NCI-H2171 treated with DMSO at 0.1 percent for 48 hours (cell line): ENCODE measurements around the gene CCSAP.
"Not testable (repeated sequence)": the region's sequence is repeated elsewhere in the genome, so short reads cannot be mapped to it uniquely, and the experiment has no call there.

ENCODE experiments used
- DNase-seq: peaks from one replicate; lab custom pipeline; 2025; lab: John Stamatoyannopoulos, UW

The CCSAP gene, protein sequence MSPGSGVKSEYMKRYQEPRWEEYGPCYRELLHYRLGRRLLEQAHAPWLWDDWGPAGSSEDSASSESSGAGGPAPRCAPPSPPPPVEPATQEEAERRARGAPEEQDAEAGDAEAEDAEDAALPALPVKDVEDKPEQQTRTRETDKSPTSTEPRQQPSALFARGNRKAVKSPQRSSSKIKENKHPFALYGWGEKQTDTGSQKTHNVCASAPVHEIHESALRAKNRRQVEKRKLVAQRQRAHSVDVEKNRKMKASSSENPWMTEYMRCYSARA

GRCh38 chr1:229342656-229343569 is at the start of gene CCSAP:
Gene CCSAP, minus strand, starts transcription at chr1:229343047. Its CDS starts 582 bp downstream, at chr1:229342465.
- peak; percentile 65 for DNase-seq

GRCh38 chr1:229390130-229390529 is 47.3 kb upstream of the CCSAP start:
- no peak for DNase-seq

DNA sequence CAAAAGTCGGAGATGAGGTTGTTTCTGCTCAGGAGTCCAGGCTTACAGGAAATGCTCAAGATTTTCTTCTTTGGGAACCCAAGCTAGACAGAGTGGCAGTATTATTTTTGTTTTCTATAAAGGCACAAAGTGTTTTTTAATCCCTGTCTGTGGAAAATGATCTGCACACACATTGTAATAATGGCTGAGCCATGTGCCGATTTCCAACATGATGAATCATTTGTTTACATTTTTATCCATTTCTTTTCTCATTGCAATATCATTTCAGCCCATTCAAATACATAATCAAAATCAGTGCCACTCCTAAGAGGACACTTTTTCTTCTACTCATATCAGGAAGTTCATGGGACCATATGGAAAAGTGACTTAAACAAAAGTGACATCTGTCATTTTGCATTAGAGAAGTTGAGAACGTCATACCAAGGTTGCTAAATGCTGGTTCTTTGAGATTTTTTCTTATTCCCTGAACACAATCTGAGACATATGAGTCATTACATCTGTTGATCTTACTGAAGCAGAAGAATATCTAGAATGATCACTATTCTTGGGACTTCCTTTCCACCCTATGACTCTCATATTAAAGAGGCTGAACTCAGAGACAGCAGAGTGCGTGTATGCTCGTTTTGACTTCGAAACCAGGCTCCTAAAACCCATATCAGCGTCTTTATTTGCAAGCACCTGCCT is 46.2 kb upstream of the CCSAP start:
- peak; percentile 58 for DNase-seq

DNA sequence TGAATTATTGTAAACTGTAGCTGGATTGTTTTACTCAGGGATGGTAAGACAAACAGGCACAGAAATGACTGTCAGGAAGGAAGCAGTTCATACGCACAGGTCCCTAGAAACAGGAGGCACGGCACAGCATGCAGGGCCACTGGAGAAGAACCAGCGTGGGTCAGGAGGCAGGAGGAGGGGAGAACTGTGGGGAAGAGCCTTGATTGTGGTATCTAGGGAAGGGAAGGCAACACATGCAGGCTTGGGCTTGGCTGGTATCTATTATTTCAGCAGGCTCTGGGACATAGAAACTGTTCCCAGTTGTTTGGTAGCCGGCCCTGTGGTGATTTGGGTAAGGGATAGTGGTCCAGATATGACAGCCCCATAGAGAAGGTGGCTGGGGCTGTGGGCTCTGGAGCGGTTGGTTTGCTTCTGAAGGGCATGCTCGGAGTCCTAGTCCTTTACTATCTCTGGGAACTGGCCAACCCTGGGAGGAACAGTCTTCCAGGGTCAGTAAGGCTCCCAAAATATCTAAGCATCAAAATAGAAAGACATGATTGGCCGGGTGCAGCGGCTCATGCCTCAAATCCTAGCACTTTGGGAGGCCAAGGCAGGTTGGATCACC is 43.1 kb upstream of the CCSAP start:
- DNase-seq = no peak

GRCh38 chr1:229384822-229385221 is 42.0 kb upstream of the CCSAP start:
- DNase-seq = no peak

GRCh38 chr1:229383961-229384360 is 41.1 kb upstream of the CCSAP start:
- DNase-seq = no peak

GRCh38 chr1:229383188-229383587 is 40.3 kb upstream of the CCSAP start:
- no peak for DNase-seq

DNA sequence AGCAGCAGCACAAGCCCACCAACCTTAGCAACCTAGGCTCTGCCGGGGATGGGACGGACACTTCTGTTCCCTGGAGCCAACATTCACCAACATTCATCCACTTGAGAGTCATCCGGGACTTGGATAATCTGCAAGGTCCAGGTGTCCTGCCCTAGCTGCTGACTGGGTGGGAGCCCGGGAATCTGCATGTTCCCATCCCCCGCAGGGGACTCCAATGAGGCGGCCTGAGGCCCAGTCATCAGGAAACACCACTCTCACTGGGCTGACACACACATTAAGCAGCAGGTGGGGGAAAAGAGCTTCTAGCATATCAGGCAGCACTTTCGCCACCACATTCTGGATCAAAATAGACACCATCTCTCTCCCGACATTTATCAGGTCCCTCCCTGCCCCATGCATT is 38.4 kb upstream of the CCSAP start:
- peak; percentile 49 for DNase-seq

GRCh38 chr1:229380536-229381160 is 37.8 kb upstream of the CCSAP start:
- DNase-seq = peak; percentile 99

GRCh38 chr1:229379846-229380245 is 37.0 kb upstream of the CCSAP start:
- DNase-seq = no peak

GRCh38 chr1:229378586-229379367 is 35.9 kb upstream of the CCSAP start:
- no peak for DNase-seq

GRCh38 chr1:229378035-229378434 is 35.2 kb upstream of the CCSAP start:
- not testable (repeated sequence) for DNase-seq

DNA sequence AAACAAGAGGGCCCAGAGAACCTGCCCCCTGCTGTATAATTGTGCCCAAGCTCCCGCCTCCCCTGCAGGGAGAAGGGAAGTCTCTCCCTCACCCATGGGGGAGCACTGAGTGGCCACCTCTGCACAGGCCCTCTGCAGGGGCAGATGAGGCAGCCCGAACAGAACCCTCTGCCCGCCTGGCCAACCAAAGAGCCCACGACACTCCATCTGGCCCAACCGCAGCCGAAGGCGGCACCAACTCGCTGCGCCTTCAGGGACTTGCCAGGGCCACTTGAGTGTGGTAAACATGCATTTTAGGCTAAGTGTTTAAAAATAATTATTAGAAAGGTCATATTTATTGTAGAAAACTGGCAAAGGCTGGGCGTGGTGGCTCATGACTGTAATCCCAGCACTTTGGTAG is 34.6 kb upstream of the CCSAP start:
- DNase-seq = no peak

- no peak for DNase-seq
These were observed 33.7 kb upstream of the CCSAP start for GRCh38 chr1:229376521-229376920.

DNA sequence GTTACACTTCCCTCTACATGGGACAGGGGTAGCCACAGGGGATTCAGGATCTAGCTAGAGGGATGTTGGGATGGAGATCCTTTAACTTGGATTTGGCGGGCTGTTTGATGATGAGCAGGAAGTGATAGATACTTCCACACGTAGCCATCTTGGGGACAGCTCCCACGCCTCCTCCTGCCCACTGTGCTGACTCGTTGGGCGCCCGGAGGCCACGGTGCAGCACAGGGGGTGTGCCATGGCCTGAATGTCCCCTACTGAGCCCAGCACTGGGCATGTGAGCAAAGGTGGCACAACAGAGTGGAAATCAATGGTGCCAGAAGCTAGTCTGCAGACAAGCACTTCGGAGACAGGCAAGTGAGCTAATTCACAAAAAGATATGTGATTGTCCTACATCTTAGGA is 31.6 kb upstream of the CCSAP start:
- DNase-seq = no peak

DNA sequence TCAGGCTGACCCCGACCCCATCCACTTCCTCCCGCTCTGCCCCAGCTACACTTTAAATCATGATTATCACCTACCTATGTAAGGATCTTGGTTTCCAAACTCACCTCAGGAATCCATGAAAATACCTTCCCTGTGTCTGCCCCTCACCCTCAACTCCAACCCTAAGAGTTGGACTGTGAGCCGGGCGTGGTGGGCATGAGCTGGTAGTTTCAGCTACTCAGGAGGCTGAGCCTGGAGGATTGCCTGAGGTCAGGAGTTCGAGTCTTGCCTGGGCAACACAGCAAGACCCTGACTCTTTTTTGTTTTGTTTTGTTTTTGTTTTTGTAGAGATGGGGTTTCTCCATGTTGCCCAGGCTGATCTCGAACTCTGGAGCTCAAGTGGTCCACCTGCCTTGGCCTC is 30.5 kb upstream of the CCSAP start:
- DNase-seq = no peak

- DNase-seq = no peak
These were observed 29.4 kb upstream of the CCSAP start for GRCh38 chr1:229372251-229372650.

DNA sequence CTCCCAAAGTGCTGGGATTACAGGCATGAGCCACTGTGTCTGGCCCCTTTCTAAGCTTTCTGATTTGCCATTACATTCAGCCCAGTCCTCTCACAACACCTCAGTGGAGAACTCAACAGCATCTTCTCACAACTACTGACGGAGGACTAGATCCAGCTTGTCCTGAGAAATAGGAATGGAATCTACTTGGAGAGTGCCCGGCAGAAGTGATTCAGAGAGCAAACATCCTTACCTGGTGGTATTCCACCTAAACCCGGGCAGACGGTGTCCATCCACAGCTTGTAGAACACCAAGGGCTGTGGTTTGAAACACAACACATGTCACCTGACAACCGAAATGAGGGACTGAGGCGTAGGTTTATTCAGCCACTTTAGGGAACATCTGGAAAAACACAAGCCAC is 28.8 kb upstream of the CCSAP start:
- no peak for DNase-seq

DNA sequence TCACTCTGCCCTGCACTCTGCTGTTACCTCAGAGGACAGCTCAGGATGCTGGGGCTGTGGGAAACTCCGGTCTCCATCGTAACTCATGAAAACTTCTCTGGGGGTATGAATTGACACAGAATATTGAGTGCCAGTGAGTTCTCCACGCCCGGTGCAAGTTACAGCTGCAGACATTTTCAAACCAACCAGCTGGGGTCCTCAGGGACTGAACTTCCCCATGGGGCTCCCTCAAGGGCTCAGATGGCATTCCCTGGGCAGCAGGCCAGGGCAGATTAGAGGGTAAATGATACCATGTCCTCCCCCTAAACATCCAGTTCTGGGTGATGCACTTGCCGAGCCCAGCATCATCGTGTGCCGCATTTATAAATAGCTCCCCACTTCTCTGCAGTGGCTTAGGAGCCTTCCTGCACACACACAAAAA is 27.8 kb upstream of the CCSAP start:
- DNase-seq = peak; percentile 95

DNA sequence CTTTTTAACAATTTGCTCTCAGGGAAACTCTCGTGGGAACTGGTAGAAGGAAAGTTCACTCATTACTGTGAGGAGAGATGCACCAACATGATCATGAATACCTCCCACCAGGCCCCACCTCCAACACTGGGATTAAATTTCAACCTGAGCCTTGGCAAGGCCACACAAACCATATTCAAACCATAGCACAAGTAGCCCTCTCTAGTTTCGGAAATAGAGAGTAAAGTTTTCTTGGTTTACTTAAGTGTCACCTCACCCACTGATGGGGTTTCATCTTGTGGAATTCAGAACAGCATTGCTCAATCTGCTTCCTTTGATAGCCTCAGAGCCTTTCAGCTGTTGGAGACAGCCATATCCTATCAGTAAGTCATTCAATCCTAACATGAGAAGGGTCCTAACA is 25.5 kb upstream of the CCSAP start:
- DNase-seq = peak; percentile 68

DNA sequence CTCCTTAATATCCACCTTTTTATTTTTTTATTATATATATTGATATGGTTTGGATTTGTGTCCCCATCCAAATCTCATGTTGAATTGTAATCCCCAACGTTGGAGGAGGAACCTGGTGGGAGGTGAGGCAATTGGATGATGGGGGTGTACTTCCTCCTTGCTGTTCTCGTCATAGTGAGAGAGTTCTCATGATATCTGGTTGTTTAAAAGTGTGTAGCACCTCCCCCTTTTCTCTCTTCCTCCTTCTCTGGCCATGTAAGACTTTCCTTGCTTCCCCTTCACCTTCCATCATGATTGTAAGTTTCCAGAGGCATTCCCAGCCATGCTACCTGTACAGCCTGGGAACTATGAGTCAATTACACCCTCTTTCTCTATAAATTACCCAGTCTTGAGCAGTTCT is 22.7 kb upstream of the CCSAP start:
- no peak for DNase-seq
